Epithelial cell of esophagus (primary cell): ENCODE data around the gene PRKG1.
"Not testable (repeated sequence)": the region's sequence is repeated elsewhere in the genome, so short reads cannot be mapped to it uniquely, and the experiment has no call there.

ENCODE experiments used
- DNase-seq: peaks from one replicate; pipeline ENCODE4 v3.0.0; 2010; ENCODE audit warnings: low read depth
- H3K4me3 ChIP-seq: 2 replicates; pipeline ENCODE4 v1.5.1; 2011; ENCODE audit warnings: mild to moderate bottlenecking, low read length, control low read depth
- CTCF ChIP-seq: IDR thresholded peaks from 2 replicates; pipeline ENCODE4 v1.5.1; 2011; ENCODE audit warnings: low read depth, mild to moderate bottlenecking, low read length, control low read depth, inconsistent platforms; ENCODE audit not compliant: insufficient read depth; ENCODE audit errors: missing control alignments

The PRKG1 gene

GRCh38 chr10:52030051-52030790, 955.9 kb downstream of the PRKG1 start:
- H3K4me3 ChIP-seq, result no peak overlapping the region
- DNase-seq, result no peak
- no peak for TF ChIP-seq CTCF

- no peak for TF ChIP-seq CTCF
- H3K4me3 ChIP-seq, result no peak overlapping the region
- no peak for DNase-seq
Observed at GRCh38 chr10:52030975-52031374, 956.7 kb downstream of the PRKG1 start.

DNA sequence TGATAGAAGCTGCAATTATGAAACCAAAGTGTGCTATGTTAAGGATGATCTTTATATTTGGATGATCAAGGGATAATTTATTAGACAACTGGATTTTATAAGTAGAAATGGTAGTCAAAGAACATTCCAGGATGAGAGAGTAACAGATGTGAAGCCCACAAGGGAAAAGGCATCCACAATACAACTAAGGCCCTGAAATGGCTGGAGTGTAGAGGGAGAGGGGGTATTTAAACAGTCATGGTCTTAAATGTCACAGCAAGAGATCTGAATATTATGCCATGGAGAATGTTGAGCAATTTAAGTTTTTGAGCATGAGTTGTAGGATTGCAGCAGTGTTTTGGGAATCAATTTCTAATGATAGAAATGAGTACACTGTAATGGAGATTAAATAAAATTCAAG, 957.5 kb downstream of the PRKG1 start:
- no peak for DNase-seq
- no peak for TF ChIP-seq CTCF
- no peak overlapping the region for H3K4me3 ChIP-seq

- DNase-seq, result no peak
- no peak overlapping the region for H3K4me3 ChIP-seq
- TF ChIP-seq CTCF, result no peak
Observed at GRCh38 chr10:52032681-52033629, 958.7 kb downstream of the PRKG1 start.

DNA sequence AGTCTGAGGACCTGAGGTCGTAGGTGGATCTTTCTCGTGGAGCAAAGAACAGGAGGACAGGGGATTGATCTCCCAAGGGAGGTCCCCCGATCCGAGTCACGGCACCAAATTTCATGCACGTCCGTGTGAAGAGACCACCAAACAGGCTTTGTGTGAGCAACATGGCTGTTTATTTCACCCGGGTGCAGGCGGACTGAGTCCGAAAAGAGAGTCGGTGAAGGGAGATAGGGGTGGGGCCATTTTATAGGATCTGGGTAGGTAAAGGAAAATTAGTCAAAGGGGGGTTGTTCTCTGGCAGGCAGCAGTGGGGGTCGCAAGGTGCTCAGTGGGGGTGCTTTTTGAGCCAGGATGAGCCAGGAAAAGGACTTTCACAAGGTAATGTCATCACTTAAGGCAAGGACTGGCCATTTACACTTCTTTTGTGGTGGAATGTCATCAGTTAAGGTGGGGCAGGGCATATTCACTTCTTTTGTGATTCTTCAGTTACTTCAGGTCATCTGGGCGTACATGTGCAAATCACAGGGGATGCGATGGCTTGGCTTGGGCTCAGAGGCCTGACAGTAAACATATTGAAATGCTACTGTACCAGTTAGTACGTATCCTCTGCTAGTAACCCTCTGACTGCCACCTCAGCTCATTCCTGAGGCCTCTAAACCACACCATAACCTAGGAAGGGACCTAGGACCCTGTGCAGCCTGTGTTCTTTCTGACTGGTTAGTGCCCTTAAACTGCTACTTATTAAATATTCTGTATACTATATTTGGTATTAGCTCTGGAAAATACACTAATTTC, 964.9 kb downstream of the PRKG1 start:
- not testable (repeated sequence) for DNase-seq, H3K4me3 ChIP-seq

GRCh38 chr10:52040486-52040885, 966.2 kb downstream of the PRKG1 start:
- TF ChIP-seq CTCF, result no peak
- no peak overlapping the region for H3K4me3 ChIP-seq
- DNase-seq, result no peak

DNA sequence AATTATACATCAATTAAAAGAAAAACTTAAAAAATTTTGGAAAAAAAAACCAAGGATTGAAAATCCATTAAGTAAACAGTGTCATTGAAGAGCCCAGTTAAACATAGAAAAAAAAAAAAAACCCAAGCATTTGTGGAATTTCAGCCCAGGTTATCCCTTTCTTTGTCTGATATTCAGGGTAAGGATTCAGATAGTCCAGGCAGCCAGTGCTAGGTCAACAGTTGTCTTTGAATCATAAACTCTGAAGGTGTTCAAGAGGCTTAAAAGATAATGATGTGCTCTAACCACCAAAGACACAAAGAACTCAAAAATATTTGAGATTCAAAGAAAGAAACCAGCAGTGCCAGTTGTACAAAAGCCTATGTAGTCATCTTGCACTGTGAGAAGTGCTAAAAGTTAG, 969.5 kb downstream of the PRKG1 start:
- no peak overlapping the region for H3K4me3 ChIP-seq
- DNase-seq, result no peak
- TF ChIP-seq CTCF, result no peak
